ENCODE data around the gene PDF.
A peak's percentile ranks its signal among the peaks of the same experiment; 100 is the strongest.

PDF gene

GRCh38 chr16:69338557-69339288 is 8.3 kb upstream of the PDF start:
- DNase-seq = no peak

GRCh38 chr16:69334696-69335095 is 4.3 kb upstream of the PDF start:
- no peak for DNase-seq

- DNase-seq = no peak
These were observed 761 bp downstream of the PDF start for GRCh38 chr16:69329369-69330285.

GRCh38 chr16:69328854-69329316 is 1.5 kb downstream of the PDF start:
- DNase-seq = no peak

GRCh38 chr16:69327585-69328310 is 2.6 kb downstream of the PDF start:
- no peak for DNase-seq

- DNase-seq = no peak
These were observed 4.1 kb downstream of the PDF start for GRCh38 chr16:69326172-69326873.

GRCh38 chr16:69325784-69326171 is 4.6 kb downstream of the PDF start:
- no peak for DNase-seq

GRCh38 chr16:69324585-69325253 is 5.7 kb downstream of the PDF start:
- no peak for DNase-seq

GRCh38 chr16:69324013-69324531 is 6.3 kb downstream of the PDF start:
- DNase-seq = peak; percentile 10

- no peak for DNase-seq
These were observed 7.0 kb downstream of the PDF start for GRCh38 chr16:69323415-69323814.

GRCh38 chr16:69322343-69322742 is 8.0 kb downstream of the PDF start:
- no peak for DNase-seq

- no peak for DNase-seq
These were observed 9.3 kb downstream of the PDF start for GRCh38 chr16:69321080-69321479.

- no peak for DNase-seq
These were observed 9.7 kb downstream of the PDF start for GRCh38 chr16:69320740-69321073.

GRCh38 chr16:69319826-69320739 is 10.3 kb downstream of the PDF start:
- no peak for DNase-seq

- DNase-seq = no peak
These were observed 11.0 kb downstream of the PDF start for GRCh38 chr16:69319381-69319780.

- DNase-seq = no peak
These were observed 11.5 kb downstream of the PDF start for GRCh38 chr16:69318911-69319289.

GRCh38 chr16:69318177-69318910 is 12.0 kb downstream of the PDF start:
- DNase-seq = no peak

- no peak for DNase-seq
These were observed 13.8 kb downstream of the PDF start for GRCh38 chr16:69316595-69317034.

GRCh38 chr16:69315486-69316311 is 14.7 kb downstream of the PDF start:
- peak; percentile 64 for DNase-seq

All from MV-4-11 (cell line).